Stimulated activated CD8-positive, alpha-beta memory T cell treated with anti-CD3 and anti-CD28 coated beads, Interleukin-12 subunit alpha, Interleukin-12 subunit beta, amount 100 ng/mL, for 24 hours (primary cell): ENCODE measurements around the gene NDUFS6.

ENCODE experiments used
- DNase-seq: peaks from one replicate; pipeline ENCODE4 v3.0.0-alpha.2; 2020; ENCODE audit errors: extremely low read depth

Gene NDUFS6

GRCh38 chr5:1765141-1765879, 35.9 kb upstream of the NDUFS6 start:
- DNase-seq: no peak

- DNase-seq: no peak
Observed at GRCh38 chr5:1765880-1766235, 35.3 kb upstream of the NDUFS6 start.

GRCh38 chr5:1767524-1768282, 33.5 kb upstream of the NDUFS6 start:
- DNase-seq: no peak

- DNase-seq: no peak
Observed at GRCh38 chr5:1768283-1769000, 32.8 kb upstream of the NDUFS6 start.

- DNase-seq: no peak
Observed at GRCh38 chr5:1769017-1769640, 32.1 kb upstream of the NDUFS6 start.

- DNase-seq: no peak
Observed at GRCh38 chr5:1769752-1770442, 31.3 kb upstream of the NDUFS6 start.

- no peak for DNase-seq
Observed at GRCh38 chr5:1770443-1770802, 30.8 kb upstream of the NDUFS6 start.

- no peak for DNase-seq
Observed at GRCh38 chr5:1771149-1772065, 29.8 kb upstream of the NDUFS6 start.

GRCh38 chr5:1772634-1773033, 28.6 kb upstream of the NDUFS6 start:
- no peak for DNase-seq

- no peak for DNase-seq
Observed at GRCh38 chr5:1776831-1777230, 24.4 kb upstream of the NDUFS6 start.

- no peak for DNase-seq
Observed at GRCh38 chr5:1777281-1778137, 23.7 kb upstream of the NDUFS6 start.

GRCh38 chr5:1778138-1779020, 22.8 kb upstream of the NDUFS6 start:
- DNase-seq: no peak

GRCh38 chr5:1779021-1779680, 22.1 kb upstream of the NDUFS6 start:
- DNase-seq: no peak

GRCh38 chr5:1779782-1780613, 21.2 kb upstream of the NDUFS6 start:
- DNase-seq: no peak

- DNase-seq: no peak
Observed at GRCh38 chr5:1780614-1780930, 20.6 kb upstream of the NDUFS6 start.

- no peak for DNase-seq
Observed at GRCh38 chr5:1781107-1781506, 20.1 kb upstream of the NDUFS6 start.

GRCh38 chr5:1781726-1782384, 19.4 kb upstream of the NDUFS6 start:
- no peak for DNase-seq
